HG02610 (cell line): ENCODE measurements around the gene ECPAS.
"Not testable (repeated sequence)": the region's sequence is repeated elsewhere in the genome, so short reads cannot be mapped to it uniquely, and the experiment has no call there.

Experiments
- ATAC-seq: cut with Tn5 transposase; IDR thresholded peaks from one replicate; pipeline ENCODE4 v1.9.1; 2021; ENCODE audit warnings: mild to moderate bottlenecking, moderate library complexity; ENCODE audit not compliant: unreplicated experiment

Gene ECPAS, protein sequence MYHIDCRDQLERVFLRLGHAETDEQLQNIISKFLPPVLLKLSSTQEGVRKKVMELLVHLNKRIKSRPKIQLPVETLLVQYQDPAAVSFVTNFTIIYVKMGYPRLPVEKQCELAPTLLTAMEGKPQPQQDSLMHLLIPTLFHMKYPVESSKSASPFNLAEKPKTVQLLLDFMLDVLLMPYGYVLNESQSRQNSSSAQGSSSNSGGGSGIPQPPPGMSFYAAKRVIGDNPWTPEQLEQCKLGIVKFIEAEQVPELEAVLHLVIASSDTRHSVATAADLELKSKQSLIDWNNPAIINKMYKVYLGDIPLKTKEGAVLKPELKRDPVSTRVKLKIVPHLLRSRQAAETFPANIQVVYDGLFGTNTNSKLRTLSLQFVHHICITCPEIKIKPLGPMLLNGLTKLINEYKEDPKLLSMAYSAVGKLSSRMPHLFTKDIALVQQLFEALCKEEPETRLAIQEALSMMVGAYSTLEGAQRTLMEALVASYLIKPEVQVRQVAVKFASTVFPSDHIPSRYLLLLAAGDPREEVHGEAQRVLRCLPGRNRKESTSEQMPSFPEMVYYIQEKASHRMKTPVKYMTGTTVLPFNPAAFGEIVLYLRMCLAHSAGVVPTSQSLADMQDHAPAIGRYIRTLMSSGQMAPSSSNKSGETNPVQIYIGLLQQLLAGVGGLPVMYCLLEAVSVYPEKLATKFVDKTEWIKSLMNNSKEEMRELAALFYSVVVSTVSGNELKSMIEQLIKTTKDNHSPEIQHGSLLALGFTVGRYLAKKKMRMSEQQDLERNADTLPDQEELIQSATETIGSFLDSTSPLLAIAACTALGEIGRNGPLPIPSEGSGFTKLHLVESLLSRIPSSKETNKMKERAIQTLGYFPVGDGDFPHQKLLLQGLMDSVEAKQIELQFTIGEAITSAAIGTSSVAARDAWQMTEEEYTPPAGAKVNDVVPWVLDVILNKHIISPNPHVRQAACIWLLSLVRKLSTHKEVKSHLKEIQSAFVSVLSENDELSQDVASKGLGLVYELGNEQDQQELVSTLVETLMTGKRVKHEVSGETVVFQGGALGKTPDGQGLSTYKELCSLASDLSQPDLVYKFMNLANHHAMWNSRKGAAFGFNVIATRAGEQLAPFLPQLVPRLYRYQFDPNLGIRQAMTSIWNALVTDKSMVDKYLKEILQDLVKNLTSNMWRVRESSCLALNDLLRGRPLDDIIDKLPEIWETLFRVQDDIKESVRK (N-terminal part only)

GRCh38 chr9:111483858-111484571 is at the start of gene ECPAS:
TSS of gene ECPAS (minus strand) at chr9:111484383. CDS start at chr9:111472918, 11,465 bp downstream.
- ATAC-seq: peak; percentile 69

- ATAC-seq: no peak
Observed at GRCh38 chr9:111533099-111533790, 49.1 kb upstream of the ECPAS start.

GRCh38 chr9:111531716-111532115 is 47.5 kb upstream of the ECPAS start:
- ATAC-seq: no peak

- ATAC-seq: no peak
Observed at GRCh38 chr9:111529787-111530186, 45.6 kb upstream of the ECPAS start.

DNA sequence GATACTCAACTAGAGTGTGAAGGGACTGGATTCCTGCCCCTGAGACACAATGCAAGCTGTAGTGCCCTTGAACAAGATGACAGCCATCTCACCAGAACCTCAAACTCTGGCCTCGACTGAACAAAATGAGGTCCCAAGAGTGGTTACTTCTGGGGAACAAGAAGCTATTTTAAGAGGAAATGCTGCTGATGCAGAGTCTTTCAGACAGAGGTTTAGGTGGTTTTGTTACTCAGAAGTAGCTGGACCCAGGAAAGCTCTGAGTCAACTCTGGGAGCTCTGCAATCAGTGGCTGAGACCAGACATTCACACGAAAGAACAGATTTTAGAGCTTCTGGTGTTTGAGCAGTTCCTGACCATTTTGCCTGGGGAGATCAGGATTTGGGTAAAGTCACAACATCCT is 43.2 kb upstream of the ECPAS start:
- ATAC-seq: no peak

- ATAC-seq: no peak
Observed at GRCh38 chr9:111525056-111525977, 41.1 kb upstream of the ECPAS start, which contains the start of gene ZNF483. TSS of gene ZNF483 (plus strand) at chr9:111525179. CDS start at chr9:111527396, 2,217 bp downstream.

- ATAC-seq: no peak
Observed at GRCh38 chr9:111524731-111525055, 40.5 kb upstream of the ECPAS start.

- no peak for ATAC-seq
Observed at GRCh38 chr9:111516061-111516465, 31.9 kb upstream of the ECPAS start.

DNA sequence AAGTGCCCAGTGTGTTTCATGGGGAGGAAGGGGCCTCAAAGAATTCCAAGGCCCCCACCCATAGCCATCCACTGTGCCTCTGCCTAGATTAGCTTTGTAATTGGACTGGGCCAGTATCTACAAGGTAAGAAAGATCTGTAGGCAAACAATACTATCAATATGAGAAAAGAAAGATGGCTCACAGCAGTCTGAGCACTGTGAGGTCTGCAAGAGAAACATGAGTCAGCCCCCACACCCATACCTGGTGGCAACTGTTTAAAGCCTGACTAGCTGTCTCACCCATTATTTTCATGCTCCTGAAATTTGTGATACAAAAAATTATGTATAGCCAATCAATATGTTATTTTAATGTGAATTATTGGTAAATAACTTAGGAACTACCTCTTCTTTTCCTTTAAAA is 30.8 kb upstream of the ECPAS start:
- no peak for ATAC-seq

DNA sequence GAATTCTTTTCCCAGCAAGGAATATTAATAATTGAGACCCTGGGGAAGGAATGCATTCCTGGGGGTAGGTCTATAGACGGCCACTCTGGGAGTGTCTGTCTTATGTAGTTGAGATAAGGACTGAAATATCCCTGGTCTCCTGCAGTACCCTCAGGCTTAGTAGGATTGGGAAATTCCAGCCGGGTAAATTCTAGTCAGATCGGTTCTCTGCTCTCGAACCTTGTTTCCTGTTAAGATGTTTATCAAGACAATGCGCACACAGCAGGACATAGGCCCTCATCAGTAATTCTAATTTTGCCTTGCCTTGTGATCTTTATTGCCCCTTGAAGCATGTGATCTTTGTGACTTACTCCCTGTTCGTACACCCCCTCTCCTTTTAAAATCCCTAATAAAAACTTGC is 27.4 kb upstream of the ECPAS start:
- ATAC-seq: not testable (repeated sequence)

GRCh38 chr9:111502506-111502905 is 18.3 kb upstream of the ECPAS start:
- ATAC-seq: no peak

GRCh38 chr9:111501648-111502047 is 17.5 kb upstream of the ECPAS start:
- no peak for ATAC-seq

GRCh38 chr9:111501005-111501562 is 16.9 kb upstream of the ECPAS start:
- no peak for ATAC-seq

DNA sequence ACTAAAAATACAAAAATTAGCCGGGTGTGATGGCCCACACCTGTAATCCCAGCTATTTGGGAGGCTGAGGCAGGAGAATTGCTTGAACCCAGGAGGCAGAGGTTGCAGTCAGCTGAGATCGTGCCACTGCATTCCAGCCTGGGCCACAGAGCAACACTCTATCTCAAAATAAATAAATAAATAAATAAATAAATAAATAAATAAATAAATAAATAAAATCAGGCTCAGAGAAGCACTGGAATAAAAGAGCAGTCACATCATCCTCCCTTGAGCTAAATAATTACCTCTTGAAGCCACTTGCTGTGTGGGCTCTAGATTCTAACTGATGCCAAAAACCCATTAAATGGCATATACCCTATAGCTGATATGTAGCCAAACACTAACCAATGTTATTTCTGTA is 13.0 kb upstream of the ECPAS start:
- not testable (repeated sequence) for ATAC-seq

DNA sequence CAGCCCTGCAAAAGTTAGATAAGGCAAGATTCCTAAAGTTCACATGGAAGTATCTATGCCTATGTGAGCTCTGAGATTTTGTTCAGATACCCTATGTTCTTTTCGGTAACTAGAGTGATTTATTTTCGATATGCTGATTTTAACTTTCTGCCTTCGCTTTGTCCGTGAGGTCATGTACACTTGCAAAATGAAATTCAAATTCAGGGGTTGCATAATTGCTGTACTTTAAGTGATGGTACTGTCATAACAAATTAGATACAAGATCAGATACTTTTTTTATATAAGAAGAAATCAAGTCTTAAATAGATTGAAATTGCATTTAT is 350 bp upstream of the ECPAS start:
- ATAC-seq: peak; percentile 1

GRCh38 chr9:111483439-111483857 is 735 bp downstream of the ECPAS start:
- peak; percentile 34 for ATAC-seq

GRCh38 chr9:111482694-111483438 is 1.3 kb downstream of the ECPAS start:
- peak; percentile 55 for ATAC-seq
